GM18520 (cell line): Measurements from ENCODE around the gene CNTN4.
"Not testable (repeated sequence)": the region's sequence is repeated elsewhere in the genome, so short reads cannot be mapped to it uniquely, and the experiment has no call there.

ENCODE experiments used
- ATAC-seq: cut with Tn5 transposase; IDR thresholded peaks from one replicate; pipeline ENCODE4 v1.9.1; 2021; ENCODE audit not compliant: unreplicated experiment

The CNTN4 gene

GRCh38 chr3:2771741-2772140 lies 673.1 kb downstream of the CNTN4 start:
- no peak for ATAC-seq

DNA sequence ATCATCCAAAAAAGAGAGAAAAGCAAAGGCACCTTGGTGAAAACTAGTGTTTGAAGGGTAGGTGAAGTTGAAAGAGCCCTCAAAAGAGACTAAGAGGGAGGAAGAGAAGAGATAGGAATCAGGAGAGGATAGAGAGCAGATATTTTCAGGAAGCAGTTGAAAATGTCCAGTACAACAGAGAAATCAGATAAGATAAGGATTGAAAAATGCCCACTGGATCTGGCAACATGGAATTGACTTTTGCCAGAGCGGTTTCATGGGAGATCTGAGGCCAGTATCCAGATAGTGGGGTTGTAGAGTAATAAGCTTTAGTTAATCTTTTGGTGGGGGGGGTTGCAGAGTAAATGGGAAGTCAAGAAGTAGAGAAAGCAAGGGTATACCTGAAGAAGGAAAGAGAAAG lies 674.1 kb downstream of the CNTN4 start:
- ATAC-seq = no peak

GRCh38 chr3:2774481-2775249 lies 676.0 kb downstream of the CNTN4 start:
- ATAC-seq = no peak

DNA sequence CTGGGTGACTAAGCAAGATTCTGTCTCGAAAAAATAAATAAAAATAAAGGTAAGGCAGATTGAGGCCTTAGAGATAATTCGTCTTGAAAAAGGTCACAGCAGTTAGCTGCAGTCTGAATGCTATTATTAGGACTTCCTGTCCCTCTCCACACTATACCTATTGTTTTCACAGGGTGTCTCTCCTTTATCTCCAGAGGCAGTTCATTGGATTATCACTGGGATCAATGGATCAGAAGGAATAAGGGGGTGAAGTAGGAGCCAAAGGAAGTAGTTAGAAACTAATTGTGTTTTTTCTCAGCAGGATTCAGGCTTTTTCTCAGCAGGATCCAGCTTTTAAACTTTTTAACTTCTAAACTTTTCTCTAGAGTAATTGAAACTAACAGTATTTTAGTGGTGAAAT lies 684.6 kb downstream of the CNTN4 start:
- ATAC-seq = no peak

- ATAC-seq = no peak
Measured at GRCh38 chr3:2784627-2785026, 686.0 kb downstream of the CNTN4 start.

DNA sequence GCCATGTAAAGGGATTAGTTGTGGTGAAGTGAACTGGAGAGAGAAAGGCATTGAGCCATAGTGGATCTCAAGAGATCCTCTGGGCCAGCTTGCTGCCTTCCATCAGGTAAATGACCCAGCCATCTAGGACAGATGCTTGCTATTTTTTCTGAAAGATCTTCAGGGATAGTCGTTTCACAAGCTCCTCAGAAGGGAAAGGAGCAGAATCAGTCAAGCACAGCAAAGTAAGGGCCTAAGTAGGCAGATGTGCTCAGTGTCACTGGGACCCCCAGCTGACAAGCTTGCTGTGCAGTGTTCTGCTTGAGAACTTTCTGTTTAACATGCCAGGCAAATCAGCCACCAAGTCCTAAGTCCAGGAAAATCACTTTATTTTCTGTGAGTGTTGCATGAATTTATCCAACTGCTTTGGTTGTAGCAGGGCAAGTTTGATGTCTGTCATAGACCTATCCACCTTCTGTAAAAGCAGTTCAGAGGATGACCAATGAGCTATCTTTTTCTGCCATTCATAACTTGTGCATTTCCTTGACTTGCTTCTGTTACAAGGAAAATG lies 691.7 kb downstream of the CNTN4 start:
- ATAC-seq = no peak

DNA sequence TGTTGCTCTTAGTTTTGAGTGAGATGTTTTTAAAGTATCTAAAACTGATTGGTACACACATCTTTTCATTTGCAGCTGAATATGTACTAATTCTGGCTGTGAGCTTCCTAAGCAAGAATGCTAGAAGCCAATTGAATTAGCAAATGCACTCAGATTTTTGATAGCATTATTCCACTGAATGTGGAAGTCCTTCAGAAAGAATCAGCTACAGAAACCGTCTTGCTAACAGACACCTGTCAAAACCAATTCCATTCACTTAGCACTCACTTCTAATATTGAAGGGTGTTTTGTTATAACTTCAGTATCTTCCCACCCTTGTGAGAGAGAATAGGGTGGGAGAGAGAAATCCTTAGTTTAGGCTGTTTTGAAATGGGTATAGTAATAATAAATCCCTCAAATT lies 693.8 kb downstream of the CNTN4 start:
- no peak for ATAC-seq

- ATAC-seq = no peak
Measured at GRCh38 chr3:2793987-2794386, 695.3 kb downstream of the CNTN4 start.

- ATAC-seq = peak; percentile 88
Measured at GRCh38 chr3:2802429-2802828, 703.8 kb downstream of the CNTN4 start.

DNA sequence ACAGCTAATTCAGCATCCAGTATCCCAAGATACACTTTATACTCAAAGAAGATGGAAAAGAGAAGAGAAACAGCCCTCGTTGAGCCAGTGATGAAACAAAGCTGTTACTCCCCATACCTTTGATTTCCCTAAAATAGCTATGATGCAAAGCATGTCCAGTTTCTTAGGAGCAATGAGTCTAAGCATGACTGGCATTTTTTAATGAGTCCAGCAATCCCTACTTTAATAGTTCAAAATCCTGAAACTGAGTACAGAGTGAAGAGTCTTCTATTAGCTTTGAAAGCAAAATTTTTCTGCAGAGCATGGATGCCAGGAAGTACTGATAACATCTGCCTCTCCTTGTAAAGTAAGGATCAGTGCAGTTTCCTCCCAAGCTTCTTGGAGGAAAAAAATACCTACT lies 708.8 kb downstream of the CNTN4 start:
- no peak for ATAC-seq

DNA sequence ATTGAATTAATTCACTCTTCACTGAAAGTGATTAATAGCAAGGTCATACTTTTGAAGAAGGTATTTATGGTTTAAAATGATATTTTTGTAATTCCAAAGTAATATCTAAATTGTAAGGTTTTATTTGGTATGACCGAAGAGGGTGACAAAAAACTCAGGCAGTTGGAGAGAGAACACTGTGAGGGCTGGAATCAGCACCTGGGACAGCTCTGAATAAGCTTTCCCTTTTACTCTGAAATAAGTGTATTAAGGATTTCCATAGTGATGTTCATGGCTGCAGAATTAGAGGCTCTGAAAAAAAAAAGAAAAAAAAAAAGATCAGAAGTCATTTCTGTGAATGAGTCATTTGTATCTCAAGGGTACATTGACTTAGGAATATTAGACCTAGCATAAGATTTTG lies 712.1 kb downstream of the CNTN4 start:
- ATAC-seq = no peak

- ATAC-seq = no peak
Measured at GRCh38 chr3:2819571-2819970, 720.9 kb downstream of the CNTN4 start.

DNA sequence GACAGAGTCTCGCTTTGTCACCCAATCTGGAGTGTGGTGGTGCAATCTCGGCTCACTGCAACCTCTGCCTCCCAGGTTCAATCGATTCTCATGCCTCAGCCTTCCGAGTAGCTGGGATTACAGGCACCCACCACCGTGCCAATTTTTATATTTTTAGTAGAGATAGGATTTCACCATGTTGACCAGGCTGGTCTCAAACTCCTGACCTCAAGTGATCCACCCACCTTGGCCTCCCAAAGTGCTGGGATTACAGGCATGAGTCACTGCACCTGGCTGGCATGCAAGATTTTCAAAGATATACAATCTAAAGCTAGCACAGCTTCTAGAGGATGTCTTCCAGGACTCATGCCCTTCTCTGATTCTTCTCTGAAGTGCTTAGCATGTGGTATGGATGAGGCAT lies 722.3 kb downstream of the CNTN4 start:
- not testable (repeated sequence) for ATAC-seq

- ATAC-seq = no peak
Measured at GRCh38 chr3:2822611-2823010, 723.9 kb downstream of the CNTN4 start.

DNA sequence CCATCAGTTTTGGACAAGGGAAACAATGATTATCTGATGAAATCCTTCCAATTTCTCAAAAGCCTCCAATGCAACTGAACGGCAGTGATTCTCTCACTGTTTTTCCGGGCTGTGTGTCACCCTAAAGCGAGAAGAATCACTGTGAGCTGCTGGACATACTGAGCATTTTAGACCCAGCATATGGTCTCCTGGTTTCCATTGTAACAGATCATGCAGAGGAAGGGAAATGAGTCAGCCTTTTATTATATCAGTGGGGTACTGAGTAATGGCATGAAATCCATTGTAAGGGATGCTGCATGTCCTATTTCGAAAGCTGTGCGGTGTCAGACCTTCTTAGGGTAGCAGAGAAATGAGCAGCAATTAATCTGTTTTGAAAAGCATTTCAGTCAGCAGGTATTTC lies 724.4 kb downstream of the CNTN4 start:
- no peak for ATAC-seq

- ATAC-seq = no peak
Measured at GRCh38 chr3:2823437-2824211, 725.0 kb downstream of the CNTN4 start.

DNA sequence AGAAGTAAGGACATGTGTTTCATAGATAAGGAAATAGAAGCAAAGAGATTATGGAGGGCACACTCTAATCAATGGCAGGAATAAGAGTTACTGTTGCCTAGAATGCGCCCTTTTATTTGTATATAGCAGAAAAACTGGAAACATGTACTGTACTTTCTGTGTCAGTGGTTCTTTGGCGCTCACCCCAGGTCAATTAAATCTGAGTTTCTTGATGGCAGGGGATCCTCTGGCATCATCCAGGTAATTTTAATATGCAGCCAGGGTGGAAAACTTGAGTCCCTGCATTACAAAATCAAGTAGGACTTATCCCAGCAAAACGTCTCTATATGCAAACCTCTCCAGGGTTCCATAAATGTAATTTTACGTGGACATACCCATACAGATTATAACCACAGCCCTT lies 727.4 kb downstream of the CNTN4 start:
- no peak for ATAC-seq

GRCh38 chr3:2826453-2826852 lies 727.8 kb downstream of the CNTN4 start:
- ATAC-seq = peak; percentile 74

- no peak for ATAC-seq
Measured at GRCh38 chr3:2837239-2837638, 738.6 kb downstream of the CNTN4 start.

DNA sequence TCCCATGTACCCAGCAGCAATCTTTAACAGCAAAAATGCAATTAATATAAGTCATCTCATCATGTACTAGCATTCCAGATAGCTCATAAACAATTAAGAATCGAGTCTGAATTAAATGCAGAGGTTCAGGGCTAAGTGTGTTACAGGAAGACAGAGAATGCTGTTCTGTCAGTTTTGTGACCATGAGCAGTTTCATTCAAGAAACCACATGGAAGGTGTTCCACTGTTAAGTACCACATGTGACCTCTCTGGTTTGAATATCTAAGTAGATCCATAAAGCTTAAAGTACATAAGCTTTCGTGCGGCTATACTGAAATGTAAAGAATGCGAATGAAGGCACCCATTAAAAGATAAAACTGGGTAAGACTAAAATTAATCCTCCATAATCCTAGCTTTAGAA lies 739.2 kb downstream of the CNTN4 start:
- ATAC-seq = no peak

- no peak for ATAC-seq
Measured at GRCh38 chr3:2838546-2839157, 740.0 kb downstream of the CNTN4 start.

DNA sequence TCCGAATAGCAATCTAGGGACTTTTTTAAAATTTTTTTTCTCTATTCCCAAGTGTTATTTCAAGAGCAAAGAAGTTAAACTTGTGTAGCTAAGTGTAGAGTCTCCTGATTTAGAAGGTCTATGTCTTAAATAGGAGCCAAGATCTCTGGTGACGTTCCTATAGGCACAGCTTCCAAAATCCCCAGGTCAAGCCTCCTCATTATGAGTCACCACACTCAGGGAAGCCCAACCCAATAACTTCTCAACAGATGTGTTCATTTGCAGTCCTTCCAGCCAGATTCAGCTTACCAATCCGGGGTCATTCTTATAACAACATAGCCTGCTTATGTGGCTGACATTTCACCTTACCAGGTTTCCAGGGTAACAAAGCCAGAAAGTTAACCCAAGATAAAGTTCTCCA lies 741.2 kb downstream of the CNTN4 start:
- ATAC-seq = no peak
